ENCODE results near the gene SUSD1.

SUSD1 gene

GRCh38 chr9:112028242-112029221 is 146.6 kb downstream of the SUSD1 start:
- H3K4me3 ChIP-seq (ENCODE audit: low read depth, low read length): no peak overlapping the region
- no peak for DNase-seq (ENCODE audit: low read depth)

GRCh38 chr9:112025850-112026249 is 149.2 kb downstream of the SUSD1 start:
- DNase-seq (ENCODE audit: low read depth): no peak
- H3K4me3 ChIP-seq (ENCODE audit: low read depth, low read length): no peak overlapping the region
- TF ChIP-seq MAX (IDR thresholded peaks at IDR 0.05; ENCODE audit: low read depth, low read length) (no peak), POLR2A (IDR thresholded peaks at IDR 0.05; ENCODE audit: extremely low read depth, insufficient read length) (no peak), MYC (IDR thresholded peaks at IDR 0.05; ENCODE audit: low read depth, low read length) (no peak), CTCF (IDR thresholded peaks at IDR 0.05; ENCODE audit: low read depth, low read length) (no peak)

More at GRCh38 chr9:112028242-112029221, 146.6 kb downstream of the SUSD1 start:
- no peak for TF ChIP-seq CTCF (IDR thresholded peaks at IDR 0.05; ENCODE audit: low read depth, low read length)
- no peak for TF ChIP-seq MYC (IDR thresholded peaks at IDR 0.05; ENCODE audit: low read depth, low read length)
- TF ChIP-seq MAX (IDR thresholded peaks at IDR 0.05; ENCODE audit: low read depth, low read length): no peak
- TF ChIP-seq POLR2A (IDR thresholded peaks at IDR 0.05; ENCODE audit: extremely low read depth, insufficient read length): no peak

DNA sequence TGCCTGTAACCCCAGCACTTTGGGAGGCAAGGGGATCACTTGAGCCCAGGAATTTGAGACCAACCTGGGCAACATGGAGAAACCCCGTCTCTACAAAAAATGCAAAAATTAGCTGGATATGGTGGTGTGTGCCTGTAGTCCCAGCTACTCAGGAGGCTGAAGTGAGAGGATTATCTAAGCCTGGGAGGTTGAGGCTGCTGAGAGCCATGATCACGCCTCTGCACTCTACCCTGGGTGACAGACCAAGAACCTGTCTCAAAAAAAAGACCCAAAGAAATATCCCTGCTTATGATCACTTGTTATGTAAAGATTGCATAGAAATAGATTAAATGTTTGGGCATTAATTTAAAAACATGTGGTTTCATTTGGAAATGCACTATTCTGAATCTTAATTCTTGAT is 153.4 kb downstream of the SUSD1 start:
- no peak overlapping the region for H3K4me3 ChIP-seq (ENCODE audit: low read depth, low read length)
- no peak for DNase-seq (ENCODE audit: low read depth)
- TF ChIP-seq MYC (IDR thresholded peaks at IDR 0.05; ENCODE audit: low read depth, low read length) (no peak), CTCF (IDR thresholded peaks at IDR 0.05; ENCODE audit: low read depth, low read length) (no peak)

DNA sequence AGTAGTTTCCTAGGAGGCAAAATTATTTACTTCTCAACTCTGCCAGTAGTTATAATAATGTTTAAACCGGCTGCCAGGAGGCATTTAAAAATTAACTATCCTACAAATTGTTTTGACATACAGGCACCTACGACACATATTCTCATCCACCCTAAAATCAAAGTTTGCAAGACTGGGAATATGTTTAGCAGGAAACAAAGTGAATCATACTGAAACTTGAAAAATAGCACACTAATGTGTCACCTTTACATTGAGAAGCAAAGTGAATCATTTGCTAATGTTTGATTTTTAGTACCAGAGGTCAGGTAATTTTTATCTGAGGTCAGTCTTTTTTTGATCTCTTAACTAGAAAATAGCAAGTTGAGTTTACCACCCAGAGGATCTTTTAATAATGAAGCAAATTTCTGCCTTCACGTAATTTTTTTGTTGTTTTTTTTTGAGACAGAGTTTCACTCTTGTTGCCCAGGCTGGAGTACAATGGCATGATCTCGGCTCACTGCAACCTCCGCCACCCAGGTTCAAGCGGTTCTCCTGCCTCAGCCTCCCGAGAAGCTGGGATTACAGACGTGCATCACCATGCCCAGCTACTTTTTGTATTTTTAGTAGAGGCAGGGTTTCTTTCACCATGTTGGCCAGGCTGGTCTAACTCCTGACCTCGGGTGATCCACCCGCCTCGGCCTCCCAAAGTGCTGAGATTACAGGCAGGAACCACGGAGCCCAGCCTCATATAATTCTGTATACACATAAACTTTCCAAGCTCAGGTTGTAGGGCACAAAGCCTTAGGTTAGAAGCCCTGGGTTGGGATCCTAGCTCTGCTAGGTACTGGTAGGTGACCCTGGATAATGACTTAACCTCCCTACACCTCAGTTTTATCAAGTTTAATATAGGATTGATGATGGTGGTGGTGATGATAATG is 154.2 kb downstream of the SUSD1 start:
- no peak overlapping the region for H3K4me3 ChIP-seq (ENCODE audit: low read depth, low read length)
- TF ChIP-seq POLR2A (IDR thresholded peaks at IDR 0.05; ENCODE audit: extremely low read depth, insufficient read length): no peak
- no peak for DNase-seq (ENCODE audit: low read depth)

GRCh38 chr9:112017878-112018277 is 157.2 kb downstream of the SUSD1 start:
- no peak overlapping the region for H3K4me3 ChIP-seq (ENCODE audit: low read depth, low read length)
- TF ChIP-seq MAX (IDR thresholded peaks at IDR 0.05; ENCODE audit: low read depth, low read length) (no peak), CTCF (IDR thresholded peaks at IDR 0.05; ENCODE audit: low read depth, low read length) (no peak), POLR2A (IDR thresholded peaks at IDR 0.05; ENCODE audit: extremely low read depth, insufficient read length) (no peak), MYC (IDR thresholded peaks at IDR 0.05; ENCODE audit: low read depth, low read length) (no peak)
- no peak for DNase-seq (ENCODE audit: low read depth)

DNA sequence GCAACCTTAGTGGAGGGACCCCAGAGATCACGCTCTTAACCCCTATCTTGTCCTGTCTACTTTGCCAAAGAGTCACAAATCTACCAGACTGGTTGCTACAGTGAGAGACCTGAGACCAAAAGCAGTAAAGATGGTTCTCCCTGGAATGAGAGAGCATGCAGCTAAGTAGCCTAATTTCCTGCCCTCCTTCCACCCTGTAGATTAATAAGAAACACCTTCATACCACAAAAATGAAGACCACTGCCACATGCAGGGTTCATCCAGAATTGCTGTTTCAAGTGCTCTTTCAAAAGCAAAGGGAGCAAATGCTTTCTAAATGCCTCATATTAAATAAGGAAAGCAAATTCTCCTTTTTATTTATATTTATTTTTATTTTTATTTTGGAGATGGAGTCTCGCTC is 159.4 kb downstream of the SUSD1 start:
- no peak for DNase-seq (ENCODE audit: low read depth)
- no peak overlapping the region for H3K4me3 ChIP-seq (ENCODE audit: low read depth, low read length)
- no peak for TF ChIP-seq CTCF (IDR thresholded peaks at IDR 0.05; ENCODE audit: low read depth, low read length)
- no peak for TF ChIP-seq MYC (IDR thresholded peaks at IDR 0.05; ENCODE audit: low read depth, low read length)
- TF ChIP-seq MAX (IDR thresholded peaks at IDR 0.05; ENCODE audit: low read depth, low read length): no peak
- no peak for TF ChIP-seq POLR2A (IDR thresholded peaks at IDR 0.05; ENCODE audit: extremely low read depth, insufficient read length)
